Endothelial cell of umbilical vein (primary cell): ENCODE results near the gene FAM3C. TPM values are rescaled to one million over a fixed set of nuclear protein-coding genes. Genes with fewer than 3 reads are reported as not detected.
A peak's percentile ranks its signal among the peaks of the same experiment; 100 is the strongest.

Source experiments
- BruUV-seq: library from RNA; stranded (reverse); fragments of 400-500 nt; replicated peaks from 2 replicates; lab custom pipeline; 2021; lab: Mats Ljungman, UMichigan
- CTCF ChIA-PET: fragments of 300-600, 350-600 bp; sonication (Branson Sonifier 250); formaldehyde crosslinking; loops from one replicate; lab custom pipeline; 2021; ENCODE audit warnings: antibody characterized with exemption, inconsistent platforms; lab: Charles Lee
- POLR2A ChIA-PET: fragments of 300-600, 350-600 bp; sonication (Branson Sonifier 250); formaldehyde crosslinking; loops from one replicate; lab custom pipeline; 2021; ENCODE audit warnings: antibody characterized with exemption, inconsistent platforms; lab: Charles Lee
- DNase-seq: peaks from one replicate; pipeline ENCODE4 v3.0.0-alpha.2; 2011; ENCODE audit warnings: low read depth, low spot score
- FAIRE-seq: peaks from 2 replicates; lab custom pipeline; 2011; peaks lifted over from hg19 to GRCh38; lab: Jason Lieb, UNC
- H2AFZ ChIP-seq: 2 replicates; pipeline ENCODE4 v1.6.0; 2012; ENCODE audit warnings: low read depth, low read length, control low read depth, inconsistent platforms
- H3K27ac ChIP-seq: 2 replicates; pipeline ENCODE4 v1.5.1; 2011; ENCODE audit warnings: low read depth, mild to moderate bottlenecking, control low read depth, low read length, moderate library complexity; ENCODE audit not compliant: insufficient read depth
- H3K27me3 ChIP-seq, 2 experiments: 2 replicates each; pipeline versions ENCODE4 v1.6.0 to v1.6.1; 2011; ENCODE audit warnings: low read length in 2 of 2, mixed read lengths in 1 of 2; ENCODE audit not compliant: control insufficient read depth in 2 of 2, insufficient read depth in 2 of 2
- H3K36me3 ChIP-seq, 2 experiments: 2 replicates in 1 of 2; 3 replicates in 1 of 2; pipeline ENCODE4 v1.5.1; 2011; ENCODE audit warnings: low read length in 2 of 2, mild to moderate bottlenecking in 1 of 2, moderate library complexity in 1 of 2; ENCODE audit not compliant: control insufficient read depth in 2 of 2, insufficient read depth in 2 of 2; ENCODE audit errors: extremely low read depth in 1 of 2
- H3K4me1 ChIP-seq: 3 replicates; pipeline ENCODE4 v1.5.1; 2011; ENCODE audit warnings: mild to moderate bottlenecking, low read length; ENCODE audit not compliant: control insufficient read depth, insufficient read depth; ENCODE audit errors: extremely low read depth
- H3K4me2 ChIP-seq: 2 replicates; pipeline ENCODE4 v1.6.1; 2011; ENCODE audit warnings: low read length, control low read depth, mixed read lengths; ENCODE audit not compliant: insufficient read depth
- H3K4me3 ChIP-seq, 3 experiments: fragments of 200-600 bp in 1 of 3; sonication (generic), shearing (Covaris generic) in 1 of 3; replicated peaks in 1 of 3; 2 replicates each; pipeline ENCODE4 v1.5.1; 2011 to 2016; ENCODE audit warnings: control low read depth in 3 of 3, low read length in 3 of 3, mild to moderate bottlenecking in 2 of 3, inconsistent platforms in 1 of 3, low read depth in 1 of 3, moderate library complexity in 1 of 3; ENCODE audit not compliant: insufficient read depth in 1 of 3
- H3K79me2 ChIP-seq: 2 replicates; pipeline ENCODE4 v1.6.0; 2012; ENCODE audit warnings: low read length, inconsistent platforms; ENCODE audit not compliant: control insufficient read depth, insufficient read depth
- H3K9ac ChIP-seq: replicated peaks from 2 replicates; pipeline ENCODE3; 2011; ENCODE audit warnings: low read length, control low read depth; ENCODE audit not compliant: insufficient read depth; ENCODE audit errors: extremely low read depth
- H3K9me1 ChIP-seq: replicated peaks from 3 replicates; pipeline ENCODE4 v1.6.0; 2011; ENCODE audit warnings: mild to moderate bottlenecking, low read length; ENCODE audit not compliant: control insufficient read depth, insufficient read depth; ENCODE audit errors: extremely low read depth
- H3K9me3 ChIP-seq: replicated peaks from 2 replicates; pipeline ENCODE4 v1.5.1; 2012; ENCODE audit warnings: low read length, inconsistent platforms; ENCODE audit not compliant: control insufficient read depth, insufficient read depth
- H4K20me1 ChIP-seq: replicated peaks from 2 replicates; pipeline ENCODE3; 2011; ENCODE audit warnings: mild to moderate bottlenecking, low read length; ENCODE audit not compliant: control insufficient read depth, insufficient read depth; ENCODE audit errors: extremely low read depth
- EZH2 ChIP-seq: IDR thresholded peaks from 2 replicates; pipeline ENCODE4 v1.6.1; 2012; ENCODE audit warnings: borderline replicate concordance, low read depth, mild to moderate bottlenecking, moderate library complexity, low read length, inconsistent platforms; ENCODE audit not compliant: severe bottlenecking
- GATA2 ChIP-seq: IDR thresholded peaks from 2 replicates; pipeline ENCODE4 v1.7.0; 2011; ENCODE audit warnings: low read depth, mild to moderate bottlenecking, moderate library complexity, mixed read lengths, low read length; ENCODE audit not compliant: insufficient read length, insufficient read depth
- MYC ChIP-seq: IDR thresholded peaks from one replicate; pipeline ENCODE4 v1.6.1; 2011; ENCODE audit warnings: mild to moderate bottlenecking, low read depth, low read length
- POLR2A ChIP-seq: IDR thresholded peaks from 2 replicates; pipeline ENCODE4 v1.6.1; 2012; ENCODE audit warnings: low read depth, mild to moderate bottlenecking, control low read depth, low read length
- dilution Hi-C: fragments of 300-500 bp; cut with MboI; formaldehyde crosslinking; loops from one replicate; pipeline ENCODE4 v1.15.0; 2019; ENCODE audit warnings: low sequenced_read_pairs; ENCODE audit not compliant: extremely low pct_ligation_motif_present
- intact Hi-C: fragments of 100-400 bp; cut with micrococcal nuclease; formaldehyde crosslinking; loops from one replicate; pipeline ENCODE4 v1.10.0; 2022
- polyA plus RNA-seq, 4 experiments: library from polyadenylated mRNA; depleted of rRNA in 3 of 4; stranded (reverse) in 3 of 4; unstranded in 1 of 4; fragments of >200 nt; gene quantifications; 2 replicates each; pipeline versions ENCODE4 v1.2.1 to v1.2.3, GENCODE V29; 2011 to 2012; ENCODE audit warnings: missing spikeins in 1 of 4
- total RNA-seq: library from RNA; stranded (reverse); gene quantifications from 2 replicates; pipeline ENCODE4 v1.2.3, GENCODE V29; 2021
- TF ChIP-seq, protein P1 (sequence below), 2 donors: IDR thresholded peaks; 1 replicate in 1 of 2; 2 replicates in 1 of 2; pipeline ENCODE4 v1.5.1; 2011; ENCODE audit warnings: low read length in 2 of 2, mild to moderate bottlenecking in 2 of 2, moderate library complexity in 2 of 2, control low read depth in 1 of 2, inconsistent platforms in 1 of 2, low read depth in 1 of 2; ENCODE audit not compliant: insufficient read depth in 1 of 2; ENCODE audit errors: extremely low read depth in 1 of 2

Gene FAM3C
- total and polyA plus RNA-seq, 2 donors (not counting 3 experiments of a cell fraction or from before 2014, with no cell fraction given) = 20.2 to 50.0 TPM

DNA sequence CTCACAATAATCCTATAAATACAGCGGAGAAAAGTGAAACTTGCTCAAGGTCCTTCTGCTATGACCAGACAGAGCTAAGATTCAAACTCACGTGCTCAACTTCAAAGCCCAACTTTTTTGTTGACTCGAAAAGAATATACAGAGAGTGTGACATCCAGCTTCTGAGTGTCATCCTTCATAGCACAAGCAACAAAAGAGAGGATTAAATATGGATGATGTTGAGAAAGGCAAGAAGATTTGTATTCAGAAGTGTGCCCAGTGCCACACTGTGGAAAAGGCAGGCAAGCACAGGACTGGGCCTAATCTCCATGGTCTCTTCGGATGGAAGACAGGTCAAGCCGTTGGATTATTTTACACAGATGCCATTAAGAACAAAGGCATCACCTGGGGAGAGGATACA is 2.1 kb upstream of the FAM3C start:
- DNase-seq (no peak), FAIRE-seq (no peak)
- peaks cover 26% of the 10 kb centered on the region for H3K79me2 ChIP-seq
- no peaks in the 10 kb centered on the region for H4K20me1 ChIP-seq
- H3K9me3 ChIP-seq = no peaks in the 10 kb centered on the region
- H3K36me3 ChIP-seq = peaks cover 0 to 3% of the 10 kb centered on the region in 2 experiments
- H3K9me1 ChIP-seq = no peaks in the 10 kb centered on the region
- no peak overlapping the region for H3K27ac ChIP-seq
- TF ChIP-seq, protein P1, sequence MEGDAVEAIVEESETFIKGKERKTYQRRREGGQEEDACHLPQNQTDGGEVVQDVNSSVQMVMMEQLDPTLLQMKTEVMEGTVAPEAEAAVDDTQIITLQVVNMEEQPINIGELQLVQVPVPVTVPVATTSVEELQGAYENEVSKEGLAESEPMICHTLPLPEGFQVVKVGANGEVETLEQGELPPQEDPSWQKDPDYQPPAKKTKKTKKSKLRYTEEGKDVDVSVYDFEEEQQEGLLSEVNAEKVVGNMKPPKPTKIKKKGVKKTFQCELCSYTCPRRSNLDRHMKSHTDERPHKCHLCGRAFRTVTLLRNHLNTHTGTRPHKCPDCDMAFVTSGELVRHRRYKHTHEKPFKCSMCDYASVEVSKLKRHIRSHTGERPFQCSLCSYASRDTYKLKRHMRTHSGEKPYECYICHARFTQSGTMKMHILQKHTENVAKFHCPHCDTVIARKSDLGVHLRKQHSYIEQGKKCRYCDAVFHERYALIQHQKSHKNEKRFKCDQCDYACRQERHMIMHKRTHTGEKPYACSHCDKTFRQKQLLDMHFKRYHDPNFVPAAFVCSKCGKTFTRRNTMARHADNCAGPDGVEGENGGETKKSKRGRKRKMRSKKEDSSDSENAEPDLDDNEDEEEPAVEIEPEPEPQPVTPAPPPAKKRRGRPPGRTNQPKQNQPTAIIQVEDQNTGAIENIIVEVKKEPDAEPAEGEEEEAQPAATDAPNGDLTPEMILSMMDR (IDR thresholded peaks at IDR 0.05; ENCODE audit: extremely low read depth in 1 of 2, insufficient read depth in 1 of 2, low read depth in 1 of 2, low read length in 2 of 2) = no peak
- TF ChIP-seq EZH2 = no peak
- no peak for TF ChIP-seq GATA2
- ChIA-PET CTCF (interaction anchor here (0.7 to 6.5 kb wide), 4 partner anchors 9 to 149 kb away, joined by 3 to 104 read pairs (median 16); no protein-coding TSS in a partner anchor), POLR2A (no interaction called here)
- H3K4me3 ChIP-seq = no peak overlapping the region
- intact Hi-C loops = loop anchor here (5.0 kb wide), 1 partner anchor 134 kb away; no protein-coding TSS in a partner anchor
- dilution Hi-C loops = no loop called here
- H2AFZ ChIP-seq = peak overlapping the region; percentile 79
- no TSS peak for BruUV-seq
- no peaks in the 10 kb centered on the region for H3K27me3 ChIP-seq
- H3K4me2 ChIP-seq = no peak overlapping the region
- H3K4me1 ChIP-seq = peaks cover 16% of the 10 kb centered on the region
- H3K9ac ChIP-seq = no peak overlapping the region

- peaks cover 0 to 3% of the 10 kb centered on the region in 2 experiments for H3K36me3 ChIP-seq
- no peak overlapping the region for H3K27ac ChIP-seq
- peaks cover 30% of the 10 kb centered on the region for H3K79me2 ChIP-seq
- no peak overlapping the region for H3K4me2 ChIP-seq
- CTCF ChIA-PET = interaction anchor here (0.7 to 6.5 kb wide), 6 partner anchors 8 to 149 kb away, joined by 3 to 104 read pairs (median 11); no protein-coding TSS in a partner anchor
- no peak overlapping the region for H3K4me3 ChIP-seq
- DNase-seq (no peak), FAIRE-seq (no peak)
- POLR2A ChIA-PET = no interaction called here
- no peak overlapping the region for H3K9ac ChIP-seq
- dilution Hi-C loops (no loop called here), intact Hi-C loops (loop anchor here (5.0 kb wide), 1 partner anchor 134 kb away; no protein-coding TSS in a partner anchor)
- H2AFZ ChIP-seq = no peak overlapping the region
- no peaks in the 10 kb centered on the region for H3K9me1 ChIP-seq
- TF ChIP-seq POLR2A (no peak), MYC (no peak)
- no TSS peak for BruUV-seq
- H3K27me3 ChIP-seq = no peaks in the 10 kb centered on the region
- H4K20me1 ChIP-seq = no peaks in the 10 kb centered on the region
- no peaks in the 10 kb centered on the region for H3K9me3 ChIP-seq
- peaks cover 16% of the 10 kb centered on the region for H3K4me1 ChIP-seq
Measured at GRCh38 chr7:121397822-121398221, 1.7 kb upstream of the FAM3C start.
